ENCODE measurements around the gene CLDN6.

DNA sequence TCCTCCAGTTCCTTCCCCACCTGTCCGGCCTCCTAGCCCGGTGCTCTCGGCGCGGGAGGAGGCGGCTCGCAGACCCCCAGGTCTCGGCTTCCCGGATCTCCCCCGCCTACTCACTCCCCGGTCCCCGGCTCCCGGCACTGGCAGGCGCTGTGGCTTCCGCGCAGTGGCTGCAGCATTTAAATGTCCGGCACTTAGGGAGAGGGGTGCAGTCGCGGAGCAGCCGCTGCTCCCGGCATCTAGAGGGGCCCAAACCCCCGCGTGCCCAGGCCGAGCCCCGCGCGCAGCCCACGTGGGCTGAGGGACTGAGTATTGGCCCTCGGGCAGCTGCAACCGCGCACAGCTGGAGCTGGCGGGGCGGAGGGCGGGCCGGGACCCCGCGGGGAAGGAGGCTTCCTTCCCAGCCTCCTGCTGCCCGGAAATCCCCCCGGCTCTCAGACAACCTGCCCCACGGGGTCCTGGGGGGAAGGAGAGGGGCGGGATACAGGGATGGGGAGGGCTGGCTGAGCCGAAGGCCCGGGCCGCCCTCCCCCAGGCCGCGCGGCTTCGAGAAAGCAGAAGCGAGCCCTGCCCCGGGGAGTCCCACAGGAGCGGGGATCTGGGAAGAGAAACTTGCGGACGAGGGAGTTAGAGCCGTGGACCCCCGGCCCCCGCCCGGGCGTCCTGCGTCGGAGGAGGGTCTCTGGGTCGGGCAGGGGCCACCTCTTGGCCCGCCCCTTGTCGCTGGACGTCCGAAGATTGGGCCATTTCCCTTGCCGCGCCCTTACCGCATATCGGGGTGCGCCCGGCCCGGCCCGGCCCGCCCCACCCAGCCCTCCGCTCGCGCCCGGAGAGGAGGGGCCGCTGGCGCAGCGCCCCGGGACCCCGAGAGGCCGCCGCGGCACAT, 28.0 kb upstream of the CLDN6 start, which contains the start of gene MMP25:
- no peak for TF ChIP-seq CTCF (conservative IDR thresholded peaks at IDR 0.05; ENCODE audit: low read depth, low read length)
- no peak for TF ChIP-seq EZH2 (IDR thresholded peaks at IDR 0.05; ENCODE audit: low read length, unreplicated experiment)

All from PC-3 (cell line).